ENCODE measurements around the gene CFAP70. TPM values are rescaled to one million over a fixed set of nuclear protein-coding genes. Genes with fewer than 3 reads are reported as not detected.

Gene CFAP70
- total and polyA plus RNA-seq, 2 of the 8 experiments (the other 6 are each of a cell fraction or from before 2014, with no cell fraction given), result 0.21 to 0.30 TPM

- Histone ChIP-seq H4K5ac (ENCODE audit: insufficient read length, low read depth, low read length) (no peak overlapping the region), H3K4me1 (replicated peaks in 1 of 4; ENCODE audit: control insufficient read depth in 3 of 4, insufficient read depth in 4 of 4, low read length in 3 of 4) (no peaks in the 10 kb centered on the region), H3K23ac (ENCODE audit: insufficient read length) (no peak overlapping the region), H3K23me2 (ENCODE audit: low read depth, low read length) (no peaks in the 10 kb centered on the region), H2BK5ac (ENCODE audit: low read depth, low read length) (no peak overlapping the region), H3K4me3 (ENCODE audit: extremely low read depth in 1 of 4, insufficient read depth in 2 of 4, low read depth in 3 of 4, low read length in 4 of 4) (no peak overlapping the region), H2BK15ac (ENCODE audit: low read length) (no peak overlapping the region), H3K79me2 (ENCODE audit: control insufficient read depth in 1 of 2, insufficient read depth in 2 of 2, low read length in 2 of 2) (no peaks in the 10 kb centered on the region), H3K18ac (ENCODE audit: extremely low read depth, low read length) (no peak overlapping the region), H3K27me3 (replicated peaks in 1 of 4; ENCODE audit: control insufficient read depth in 3 of 4, extremely low read depth in 1 of 4, insufficient read depth in 3 of 4, low read length in 3 of 4) (no peaks in the 10 kb centered on the region), H3K4me2 (ENCODE audit: insufficient read depth in 1 of 2, low read depth in 2 of 2, low read length in 2 of 2) (no peak overlapping the region), H3K9ac (replicated peaks in 1 of 4; ENCODE audit: extremely low read depth in 1 of 4, low read depth in 3 of 4, low read length in 3 of 4) (no peak overlapping the region), H3K9me3 (ENCODE audit: insufficient read depth in 2 of 2, low read depth in 1 of 2, low read length in 1 of 2) (no peaks in the 10 kb centered on the region), H3K56ac (replicated peaks; ENCODE audit: insufficient read length, low read depth, low read length) (no peak overlapping the region), H2BK120ac (replicated peaks; ENCODE audit: low read depth, low read length) (no peak overlapping the region), H4K8ac (ENCODE audit: extremely low read depth, insufficient read depth, low read length) (no peak overlapping the region), H4K20me1 (replicated peaks in 1 of 2; ENCODE audit: control insufficient read depth in 1 of 2, insufficient read depth in 2 of 2, low read length in 2 of 2) (no peaks in the 10 kb centered on the region), H4K91ac (replicated peaks; ENCODE audit: insufficient read length, low read length) (no peak overlapping the region), H3K36me3 (ENCODE audit: control insufficient read depth in 2 of 4, insufficient read depth in 4 of 4, low read length in 3 of 4) (no peaks in the 10 kb centered on the region), H2AK5ac (ENCODE audit: low read depth, low read length) (no peak overlapping the region), H3K79me1 (ENCODE audit: low read depth, low read length) (no peaks in the 10 kb centered on the region), H2BK12ac (ENCODE audit: low read depth, low read length) (no peak overlapping the region), H3K14ac (ENCODE audit: insufficient read length) (no peak overlapping the region), H3K27ac (ENCODE audit: low read depth, low read length) (no peak overlapping the region), H2BK20ac (ENCODE audit: low read length) (no peak overlapping the region), H3K4ac (replicated peaks; ENCODE audit: insufficient read length, low read depth, low read length) (no peak overlapping the region), H2AFZ (ENCODE audit: low read length) (no peak overlapping the region)
- FAIRE-seq, result no peak
- DNase-seq (ENCODE audit: low read depth in 1 of 2, low spot score in 2 of 2), result no peak
- ChIA-PET POLR2A (ENCODE audit: partially characterized antibody) (interaction anchor here (0.8 kb wide), 1 partner anchor 50 kb away, joined by 3 read pairs; the partner anchor contains the start of gene DNAJC9), CTCF (ENCODE audit: partially characterized antibody) (no interaction called here)
- TF ChIP-seq HDAC2 (IDR thresholded peaks at IDR 0.05; ENCODE audit: borderline replicate concordance in 1 of 2, low read depth in 2 of 2, low read length in 2 of 2), result no peak
- WGBS, 2 experiments (ENCODE audit: extremely low coverage in 1 of 2, insufficient coverage in 1 of 2, insufficient read length in 1 of 2, insufficient replicate concordance in 2 of 2, low coverage in 1 of 2, low lambda C conversion rate in 2 of 2, missing lambda C conversion rate in 1 of 2), result 75% methylated on average over 3 of the region's 3 CpGs; no CpG with 5 or more reads in 1 of the 2 experiments
Measured at GRCh38 chr10:73296946-73297345, 61.7 kb downstream of the CFAP70 start.
